ENCODE measurements around the gene ARHGAP32. TPM values are rescaled to one million over a fixed set of nuclear protein-coding genes. Genes with fewer than 3 reads are reported as not detected.

Gene ARHGAP32
- total and polyA plus RNA-seq, 7 donors: 9.2 to 20.0 (median 12.0) TPM

GRCh38 chr11:129210831-129211181, 18.7 kb upstream of the ARHGAP32 start:
- 36 to 70% methylated on average over 5 of the region's 5 CpGs for WGBS, 2 donors
- no peak for TF ChIP-seq POLR2A (IDR thresholded peaks at IDR 0.05)
- TF ChIP-seq CTCF (IDR thresholded peaks at IDR 0.05): no peak
- no peak for TF ChIP-seq EP300 (IDR thresholded peaks at IDR 0.05)
- H3K9me3 ChIP-seq: no peaks in the 10 kb centered on the region
- no peak overlapping the region for H3K27ac ChIP-seq
- H3K36me3 ChIP-seq: no peaks in the 10 kb centered on the region
- H3K4me1 ChIP-seq: peaks cover 0 to 28% (median 18%) of the 10 kb centered on the region in 4 donors
- no peaks in the 10 kb centered on the region for H3K27me3 ChIP-seq
- intact Hi-C loops (cut with DNase I): no loop called here
- no peak for DNase-seq
- no peak overlapping the region for H3K4me3 ChIP-seq

- no peak overlapping the region for H3K4me3 ChIP-seq
- TF ChIP-seq CTCF (IDR thresholded peaks at IDR 0.05) (no peak), EP300 (IDR thresholded peaks at IDR 0.05) (no peak), POLR2AphosphoS5 (IDR thresholded peaks at IDR 0.05) (no peak), POLR2A (IDR thresholded peaks at IDR 0.05) (no peak)
- WGBS, 2 donors: 55 to 72% methylated on average over 7 of the region's 7 CpGs
- no peaks in the 10 kb centered on the region for H3K36me3 ChIP-seq
- H3K27ac ChIP-seq: no peak overlapping the region
- H3K9me3 ChIP-seq: no peaks in the 10 kb centered on the region
- H3K27me3 ChIP-seq: no peaks in the 10 kb centered on the region
- H3K4me1 ChIP-seq: peaks cover 0 to 28% (median 18%) of the 10 kb centered on the region in 4 donors
- DNase-seq: no peak
- intact Hi-C loops (cut with DNase I): no loop called here
Measured at GRCh38 chr11:129209891-129210830, 18.0 kb upstream of the ARHGAP32 start.

GRCh38 chr11:129208863-129209262, 16.7 kb upstream of the ARHGAP32 start:
- TF ChIP-seq POLR2AphosphoS5 (IDR thresholded peaks at IDR 0.05) (no peak), CTCF (IDR thresholded peaks at IDR 0.05) (no peak), EP300 (IDR thresholded peaks at IDR 0.05) (no peak), POLR2A (IDR thresholded peaks at IDR 0.05) (no peak)
- H3K9me3 ChIP-seq: no peaks in the 10 kb centered on the region
- intact Hi-C loops (cut with DNase I): no loop called here
- peaks cover 0 to 28% (median 18%) of the 10 kb centered on the region in 4 donors for H3K4me1 ChIP-seq
- 74 to 77% methylated on average over 1 of the region's 1 CpG for WGBS, 2 donors
- no peak for DNase-seq
- no peaks in the 10 kb centered on the region for H3K36me3 ChIP-seq
- no peaks in the 10 kb centered on the region for H3K27me3 ChIP-seq
- no peak overlapping the region for H3K27ac ChIP-seq
- no peak overlapping the region for H3K4me3 ChIP-seq

DNA sequence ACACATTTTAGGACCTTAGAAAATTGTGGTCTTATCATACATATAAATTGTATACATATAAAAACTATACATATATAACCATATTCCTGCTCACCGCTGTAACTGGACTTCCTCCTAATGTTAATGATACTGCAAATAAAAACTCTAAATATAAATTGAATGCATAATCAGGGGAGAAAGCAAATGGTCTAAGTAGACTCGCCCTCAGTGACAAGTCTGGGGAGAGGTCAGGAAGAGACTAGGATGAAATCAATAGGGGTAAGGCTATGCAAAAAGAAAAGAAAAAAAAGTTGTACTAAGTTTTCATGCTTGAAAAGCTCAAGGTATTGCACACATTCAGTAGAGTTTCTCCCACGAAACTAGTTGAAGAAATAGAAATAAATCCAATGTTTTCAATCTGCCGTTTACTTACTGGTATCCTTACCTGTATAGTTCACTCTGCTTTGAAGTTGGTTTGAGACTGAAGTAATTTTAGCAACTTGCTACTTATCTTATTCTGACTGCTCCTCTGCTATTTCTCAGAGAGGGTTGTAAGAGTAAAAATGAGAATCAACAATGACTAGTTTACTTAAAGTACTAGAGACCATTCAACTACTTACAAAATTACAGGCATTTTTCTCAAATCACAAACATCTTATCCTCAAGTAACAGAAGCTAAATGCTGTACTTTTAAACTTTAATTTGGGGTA, 12.2 kb upstream of the ARHGAP32 start:
- Histone ChIP-seq H3K4me1 (peaks cover 0 to 13% (median 9%) of the 10 kb centered on the region in 4 donors), H3K4me3 (no peak overlapping the region), H3K27ac (no peak overlapping the region), H3K36me3 (no peaks in the 10 kb centered on the region), H3K9me3 (no peaks in the 10 kb centered on the region), H3K27me3 (no peaks in the 10 kb centered on the region)
- no peak for TF ChIP-seq EP300 (IDR thresholded peaks at IDR 0.05)
- TF ChIP-seq POLR2AphosphoS5 (IDR thresholded peaks at IDR 0.05): no peak
- TF ChIP-seq POLR2A (IDR thresholded peaks at IDR 0.05): no peak
- TF ChIP-seq CTCF (IDR thresholded peaks at IDR 0.05): no peak
- 82 to 87% methylated on average over 4 of the region's 4 CpGs for WGBS, 2 donors
- intact Hi-C loops (cut with DNase I): no loop called here
- no peak for DNase-seq
